ENCODE results near the gene CELF4.

Gene CELF4

DNA sequence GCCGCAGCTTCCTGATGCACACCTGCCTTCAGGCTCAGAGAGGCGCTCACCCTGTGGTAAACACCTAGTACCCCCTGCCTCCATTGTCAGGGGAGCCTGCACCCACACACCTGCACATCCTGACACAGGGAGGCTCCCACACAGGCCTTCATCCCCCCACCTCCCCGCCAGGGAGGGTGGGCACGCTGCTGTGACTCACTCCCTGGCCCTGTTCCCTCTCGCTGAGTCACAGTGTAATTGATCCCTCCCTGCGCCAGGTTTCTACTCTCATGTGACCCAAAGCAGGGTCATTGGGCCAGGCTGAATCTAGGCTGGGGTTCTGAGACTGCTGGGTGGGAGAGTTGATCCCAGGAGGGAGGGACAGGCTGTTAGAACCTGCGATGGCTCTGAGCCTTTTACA lies 8.5 kb upstream of the CELF4 start:
- DNase-seq: peak in 22 of 56 donors; percentile 16 to 73 (median 33)

DNA sequence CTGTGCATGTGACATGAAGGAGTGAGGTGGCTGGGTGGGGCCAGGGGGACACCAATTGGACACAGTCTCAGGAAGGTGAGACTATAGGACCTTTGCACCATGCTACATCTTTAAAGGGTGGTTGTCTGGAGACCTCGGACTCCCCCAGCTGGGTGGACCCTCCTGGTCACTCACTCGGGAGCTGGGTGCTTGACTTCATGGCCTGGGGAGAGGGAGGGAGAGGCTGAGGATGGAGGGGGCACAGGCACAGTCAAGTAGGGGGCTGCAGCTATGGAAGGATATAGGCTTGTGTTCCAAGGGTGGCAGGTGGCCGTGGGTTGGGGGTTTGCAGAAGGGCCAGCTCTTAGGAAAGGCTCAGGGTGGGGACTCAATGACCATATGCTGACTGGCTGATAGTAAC lies 7.1 kb upstream of the CELF4 start:
- no peak for DNase-seq

DNA sequence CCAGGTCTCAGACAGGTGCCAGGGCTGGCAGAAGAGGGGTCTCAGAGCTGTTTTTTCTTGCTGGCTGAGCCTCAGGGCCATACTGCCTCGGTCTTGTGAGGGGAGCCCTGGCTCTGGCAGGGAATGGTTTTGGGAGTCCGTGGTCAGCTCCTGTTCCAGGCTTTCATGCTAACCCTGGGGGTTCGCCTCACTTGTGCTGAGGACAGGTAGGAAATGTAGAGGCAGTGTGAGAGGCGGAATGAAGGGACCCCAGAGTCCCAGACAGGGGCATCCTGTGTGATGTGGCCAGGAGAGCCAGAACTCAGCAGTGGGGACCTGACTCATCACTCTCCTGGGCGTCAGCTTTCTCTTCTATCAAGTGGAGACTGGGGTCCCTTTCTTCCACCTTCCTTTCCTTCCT lies 5.7 kb upstream of the CELF4 start:
- DNase-seq: no peak

DNA sequence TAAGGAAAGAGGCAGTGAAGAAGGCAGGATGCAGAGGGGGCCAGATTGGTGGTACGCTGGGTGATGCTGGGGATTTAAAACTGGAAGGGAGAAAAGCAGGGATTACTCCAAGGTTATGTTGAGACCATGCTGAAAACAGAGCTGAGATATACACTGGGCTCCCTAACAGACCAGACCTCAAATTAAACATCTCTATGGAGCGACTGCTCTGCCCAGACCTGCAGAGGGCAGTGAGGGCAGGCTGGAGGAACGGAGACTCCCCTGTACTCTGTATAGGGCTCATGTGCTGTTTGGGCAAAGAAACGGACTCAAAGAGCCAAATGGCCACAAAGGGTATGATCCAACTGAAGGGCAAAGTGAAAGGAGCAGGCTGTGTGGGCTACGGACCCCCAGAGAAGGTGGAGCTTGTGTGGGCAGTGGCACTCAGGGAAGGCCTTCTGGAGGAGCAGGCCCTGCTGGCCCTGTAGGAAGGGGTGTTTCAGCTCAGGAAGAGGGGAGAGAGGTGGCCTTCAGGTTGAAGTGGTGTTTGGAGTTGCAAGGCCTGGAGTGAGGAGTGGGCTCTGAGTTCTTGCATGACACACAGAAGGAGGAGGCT lies 4.8 kb upstream of the CELF4 start:
- DNase-seq: no peak

DNA sequence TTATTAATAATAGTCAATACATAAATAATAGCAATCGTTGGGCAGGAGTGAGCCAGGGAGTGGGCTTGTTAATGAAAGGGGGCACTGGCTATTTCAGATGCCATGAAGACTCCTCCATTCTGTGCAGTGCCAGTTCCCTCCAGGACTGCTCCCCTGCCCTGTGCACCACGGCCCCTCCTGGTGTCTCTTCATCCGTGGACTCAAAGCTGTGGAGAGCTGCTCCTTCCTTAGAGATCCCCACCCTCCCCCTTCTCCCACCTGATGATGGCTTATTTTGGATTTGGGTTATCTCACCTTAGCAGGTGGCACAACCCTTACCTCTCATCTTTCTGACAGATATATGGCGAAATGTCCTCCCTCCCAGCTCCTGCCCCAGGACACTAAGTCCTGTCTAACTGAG lies 3.1 kb upstream of the CELF4 start:
- DNase-seq: no peak

DNA sequence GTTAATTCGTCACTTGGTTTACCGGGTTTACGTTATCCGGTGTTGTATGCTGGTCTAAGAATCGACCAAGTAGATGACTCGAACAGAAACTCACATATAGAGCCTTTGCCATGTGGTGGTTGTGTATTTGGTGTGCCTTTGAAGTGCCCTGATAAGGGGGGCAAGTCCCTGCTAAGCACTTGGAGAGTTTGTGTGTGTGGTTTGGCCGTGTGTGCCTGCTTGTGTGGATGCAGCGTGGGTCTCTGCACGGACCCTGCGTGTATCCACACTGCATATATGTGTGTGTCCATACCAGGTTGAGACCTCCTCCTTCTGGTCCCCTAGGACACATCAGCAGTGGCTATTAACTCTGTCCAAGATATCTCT lies 2.4 kb upstream of the CELF4 start:
- no peak for DNase-seq

DNA sequence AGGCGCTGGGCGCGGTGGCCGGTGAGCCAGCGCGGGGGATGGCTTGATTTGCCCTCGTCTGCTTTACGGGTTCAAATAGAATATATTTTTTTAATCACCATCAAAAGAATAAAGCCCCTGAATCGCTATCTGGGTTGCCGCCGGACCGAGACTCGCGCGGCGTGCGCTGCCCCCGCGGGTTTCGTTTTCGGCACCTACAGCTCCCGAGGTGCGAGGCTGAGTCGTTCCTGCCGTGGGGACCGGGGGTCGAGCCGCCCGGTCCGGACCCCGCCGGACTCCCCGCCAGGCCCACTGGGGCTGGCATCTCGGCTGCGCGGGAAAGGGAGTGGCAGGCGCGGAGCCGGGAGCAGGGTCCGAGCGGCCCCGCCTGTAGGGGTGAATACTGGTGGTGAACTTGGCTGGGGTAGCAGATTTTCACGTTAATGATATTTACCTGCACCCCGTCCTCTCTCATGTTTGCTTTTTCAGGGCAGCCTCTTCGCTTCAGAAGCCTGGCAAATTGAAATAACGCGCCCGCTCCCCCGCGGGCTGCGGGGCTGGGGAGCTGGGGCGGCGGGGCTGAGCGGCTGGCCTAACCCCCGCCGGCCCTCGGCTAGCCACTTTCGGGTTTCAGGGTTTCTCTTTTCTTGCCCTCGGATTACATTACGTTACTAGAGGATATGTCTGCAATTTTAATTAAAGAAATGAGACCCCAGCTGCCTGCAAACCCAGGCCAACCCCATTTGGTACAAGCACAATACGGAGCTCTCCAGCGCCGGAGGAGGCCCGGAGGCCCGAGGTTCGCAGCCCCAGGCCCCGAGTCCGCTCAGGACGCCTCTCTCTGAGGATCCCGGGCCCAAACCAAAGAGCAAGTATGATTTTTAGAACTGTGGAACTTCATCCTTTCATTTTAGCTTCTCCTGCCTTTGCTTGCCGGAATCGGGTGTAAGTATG lies 1.7 kb upstream of the CELF4 start:
- peak in 5 of 56 donors; percentile 23 to 50 (median 35) for DNase-seq

DNA sequence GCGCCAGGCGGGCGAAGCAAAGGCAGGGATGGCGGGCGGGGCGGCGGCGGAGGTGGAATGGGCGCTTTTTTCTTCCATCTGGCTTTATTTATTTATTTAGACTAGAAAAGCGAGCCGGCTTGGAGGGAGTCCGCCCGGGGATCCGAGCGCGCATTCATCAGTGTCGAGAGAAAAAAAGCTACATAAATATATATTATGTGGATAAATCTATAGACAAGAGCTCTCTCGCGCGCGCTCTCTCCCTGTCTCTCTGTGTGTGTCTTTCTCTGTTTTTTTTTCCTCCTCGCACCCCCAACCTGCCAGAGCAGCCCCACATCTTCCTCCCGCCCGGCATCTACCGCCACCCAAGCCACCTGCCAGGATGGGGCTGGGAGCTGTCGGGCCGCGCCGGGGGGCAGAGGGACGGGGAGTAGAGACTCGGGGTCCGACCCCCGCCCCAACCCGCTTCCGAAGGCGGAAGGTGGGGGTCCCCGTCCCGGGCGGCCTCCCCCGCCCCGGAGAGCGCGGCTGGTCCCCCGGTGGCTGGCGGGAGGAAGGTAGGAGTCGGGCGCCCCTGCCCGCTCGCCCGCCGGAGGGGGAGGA lies 972 bp upstream of the CELF4 start:
- peak in 9 of 56 donors; percentile 53 to 74 (median 62) for DNase-seq

DNA sequence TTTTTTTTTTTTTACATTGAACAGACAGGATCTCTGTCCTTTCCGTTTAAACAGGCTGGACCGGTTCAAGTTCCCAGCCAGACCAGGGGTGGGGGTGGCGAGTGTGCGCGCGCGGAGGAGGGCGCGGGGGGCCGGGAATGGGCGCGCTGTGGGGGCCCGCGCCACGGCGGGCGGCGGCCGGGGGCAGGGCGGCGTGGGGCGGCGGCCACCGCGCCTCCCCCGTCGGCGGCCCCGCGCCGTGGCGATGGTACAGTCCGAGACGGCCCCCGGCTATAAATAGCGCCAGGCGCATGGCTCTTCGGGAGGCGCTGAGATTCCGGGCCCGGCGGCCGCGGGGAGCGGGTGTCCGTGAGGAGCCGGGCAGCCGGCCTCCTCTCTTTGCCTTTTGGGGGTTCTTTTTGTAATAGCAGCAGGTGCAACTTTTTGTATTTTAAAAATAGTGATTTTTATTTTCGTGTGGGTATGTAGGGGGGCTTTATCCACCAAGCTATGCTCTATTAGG lies 430 bp upstream of the CELF4 start:
- peak in 50 of 56 donors; percentile 18 to 85 (median 57) for DNase-seq

DNA sequence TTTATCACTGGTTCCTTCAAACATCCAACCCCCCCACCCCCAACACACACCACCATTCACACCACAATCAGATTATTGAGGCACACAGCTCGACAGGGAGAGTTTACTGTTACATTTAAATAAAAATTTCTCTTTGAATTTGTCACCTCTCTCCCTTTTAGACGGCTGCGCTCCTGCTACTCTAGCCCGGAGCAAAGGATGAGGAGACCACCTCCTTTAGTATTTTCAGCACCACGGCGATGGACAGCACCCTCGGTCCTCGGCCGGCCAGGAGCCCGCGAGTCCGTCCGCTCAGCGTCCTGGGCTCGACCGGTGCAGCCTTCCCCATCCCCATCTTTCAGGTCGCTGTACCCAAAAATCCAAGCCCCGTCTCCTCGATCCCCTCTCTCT lies 892 bp downstream of the CELF4 start:
- peak in 39 of 56 donors; percentile 14 to 71 (median 48) for DNase-seq

DNA sequence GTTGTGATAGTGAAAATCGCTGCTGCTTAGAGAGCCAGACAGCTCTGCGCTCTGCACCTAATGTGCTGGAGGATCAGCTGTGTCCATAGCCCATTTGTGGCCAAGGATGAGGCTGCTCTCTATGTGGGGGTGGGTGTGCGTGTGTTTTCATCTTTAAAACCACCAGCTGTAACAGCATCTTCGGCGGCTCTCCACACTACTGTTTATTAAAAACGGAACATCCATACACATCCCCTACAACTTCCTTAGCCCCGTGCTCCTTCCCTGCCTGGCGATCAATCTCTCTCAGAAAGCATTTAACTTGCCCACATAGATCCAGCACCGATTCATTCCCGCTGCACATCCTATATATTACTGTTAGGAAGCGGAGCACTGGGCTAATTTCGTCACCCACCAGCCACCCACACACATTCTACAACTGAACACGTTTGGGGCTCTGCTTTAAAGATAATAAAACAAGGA lies 1.6 kb downstream of the CELF4 start:
- peak in 3 of 56 donors; percentile 19 to 51 (median 20) for DNase-seq

DNA sequence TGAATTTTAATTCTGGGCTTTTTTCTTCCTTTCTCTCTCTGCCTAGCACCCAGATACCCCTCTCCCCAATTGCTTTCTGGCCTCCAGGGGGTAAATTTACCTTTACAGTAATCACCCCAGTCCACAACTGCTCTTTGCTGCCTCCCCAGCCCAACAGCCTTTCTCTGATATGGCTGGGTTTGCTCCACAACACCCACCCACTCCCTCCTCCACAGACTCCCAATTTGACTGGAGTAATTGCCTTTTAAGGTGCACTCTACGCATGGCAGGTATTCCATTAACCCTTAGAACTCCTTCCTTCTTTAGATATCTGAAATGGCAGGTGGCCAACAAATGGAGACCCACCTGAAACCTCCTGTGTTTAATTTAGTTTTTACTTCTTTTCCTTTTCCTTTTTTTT lies 3.6 kb downstream of the CELF4 start:
- DNase-seq: peak in 5 of 56 donors; percentile 14 to 39 (median 30)

DNA sequence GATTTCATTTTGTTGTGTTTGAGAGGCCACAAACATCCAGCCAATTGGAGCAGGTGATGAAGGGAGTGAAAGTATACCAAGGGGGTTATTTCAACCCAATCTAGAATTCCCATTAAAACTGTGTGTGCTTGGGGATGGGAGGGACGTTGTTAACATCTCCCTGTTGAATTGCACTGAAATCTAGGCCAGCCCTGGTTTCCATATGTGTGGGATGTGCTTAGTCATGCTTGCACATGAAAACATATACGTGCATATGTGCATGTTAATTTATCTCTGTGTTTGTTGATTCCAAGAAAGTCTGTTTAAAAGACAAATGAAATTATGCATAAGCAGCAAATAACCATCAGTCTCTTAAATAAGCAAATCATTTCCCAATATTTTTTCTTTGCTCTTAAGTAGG lies 5.6 kb downstream of the CELF4 start:
- DNase-seq: no peak

DNA sequence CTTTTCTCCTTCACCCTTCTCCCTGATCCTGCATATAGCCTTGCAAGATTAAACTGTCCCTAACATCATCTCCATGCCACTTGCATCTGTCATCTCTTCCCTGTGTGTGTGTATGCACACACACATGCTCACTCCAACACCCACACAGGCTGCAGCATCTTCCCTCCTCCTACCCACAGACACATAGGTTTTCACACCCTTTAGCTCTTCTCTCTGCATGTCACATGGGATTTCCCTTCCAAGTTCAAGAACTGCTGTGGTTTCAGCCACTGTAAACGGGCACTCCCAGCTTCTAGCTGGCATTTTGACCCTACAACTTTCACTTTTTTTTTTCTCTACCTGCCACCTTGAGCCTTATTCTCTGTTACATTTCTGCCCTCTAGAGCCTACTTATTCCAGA lies 6.4 kb downstream of the CELF4 start:
- no peak for DNase-seq

DNA sequence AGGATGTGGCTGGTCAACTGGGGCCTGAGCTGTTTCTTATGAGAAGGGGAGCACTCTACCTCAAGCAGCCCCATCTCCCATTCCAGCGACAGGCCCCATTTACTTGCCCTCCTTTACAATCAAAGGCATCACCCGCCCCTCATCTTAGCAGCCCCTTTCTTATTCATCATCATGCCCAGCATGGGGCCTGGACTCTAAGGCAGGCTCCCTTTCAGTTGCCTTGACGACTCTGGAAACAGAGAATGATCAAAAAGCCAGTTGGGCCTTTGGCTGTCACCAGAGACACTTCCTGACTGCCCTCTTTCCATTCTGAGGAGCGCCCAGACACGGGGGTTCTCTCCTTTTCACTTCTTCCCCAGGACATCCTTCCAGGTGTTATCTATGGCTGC lies 11.2 kb downstream of the CELF4 start:
- no peak for DNase-seq

DNA sequence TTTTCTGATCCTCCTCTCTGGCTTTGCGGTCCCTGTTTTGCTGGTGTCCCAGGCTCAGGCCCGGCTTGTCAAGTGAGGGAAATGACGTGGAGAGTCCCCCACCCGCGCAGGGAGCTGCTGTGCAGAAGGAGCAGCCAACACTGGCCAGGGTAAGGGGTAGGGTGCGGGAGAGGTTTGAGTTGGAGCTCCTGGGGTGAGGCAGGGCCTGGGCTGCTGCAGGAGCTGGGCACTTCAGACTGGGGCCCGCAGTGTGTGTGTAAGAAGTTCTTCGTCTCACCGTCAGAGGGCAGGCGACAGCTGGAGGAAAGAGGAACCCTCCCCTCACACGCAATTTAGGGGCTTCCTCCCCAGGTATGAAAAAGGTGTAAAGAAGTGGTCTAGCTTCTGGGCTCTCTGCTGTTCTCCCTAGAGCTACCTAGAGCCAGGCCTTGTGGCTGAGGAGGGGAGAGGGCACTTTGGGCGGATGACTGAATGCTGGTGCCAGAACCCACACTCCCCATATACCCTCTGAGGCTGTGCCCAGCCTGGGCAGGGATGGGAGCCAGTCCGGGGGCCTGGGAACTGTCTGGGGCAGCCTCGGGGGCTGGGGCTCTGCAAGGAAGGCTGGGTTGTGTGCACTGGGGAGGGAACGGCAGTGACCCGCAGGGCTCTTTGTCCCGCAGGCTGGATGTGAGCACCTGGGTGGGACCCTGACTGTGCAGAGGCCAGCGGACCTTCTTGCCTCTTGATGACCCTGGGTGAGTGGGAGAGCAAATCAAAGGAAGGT lies 11.8 kb downstream of the CELF4 start:
- peak in 1 of 56 donors; percentile 28 for DNase-seq

DNA sequence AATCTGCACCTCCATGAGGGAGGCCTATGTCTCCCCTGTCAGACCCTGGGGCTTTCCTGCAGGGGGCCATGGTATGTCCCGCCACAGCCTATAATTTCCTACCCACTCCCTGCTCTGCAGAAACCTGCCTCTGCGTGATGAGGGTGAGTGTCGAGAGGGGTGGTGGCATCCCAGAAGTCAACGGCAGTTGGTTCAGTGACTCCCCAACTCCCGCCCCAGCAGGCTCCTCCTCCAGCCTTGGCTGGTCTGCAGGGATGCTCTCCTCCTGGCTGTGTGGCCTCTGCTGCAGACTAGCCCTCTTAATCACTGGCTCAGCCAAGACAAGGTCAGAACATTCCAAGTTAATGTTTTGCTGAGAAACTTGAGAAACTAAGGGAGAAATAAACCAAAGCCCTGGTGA lies 13.3 kb downstream of the CELF4 start:
- DNase-seq: peak in 1 of 56 donors; percentile 14

DNA sequence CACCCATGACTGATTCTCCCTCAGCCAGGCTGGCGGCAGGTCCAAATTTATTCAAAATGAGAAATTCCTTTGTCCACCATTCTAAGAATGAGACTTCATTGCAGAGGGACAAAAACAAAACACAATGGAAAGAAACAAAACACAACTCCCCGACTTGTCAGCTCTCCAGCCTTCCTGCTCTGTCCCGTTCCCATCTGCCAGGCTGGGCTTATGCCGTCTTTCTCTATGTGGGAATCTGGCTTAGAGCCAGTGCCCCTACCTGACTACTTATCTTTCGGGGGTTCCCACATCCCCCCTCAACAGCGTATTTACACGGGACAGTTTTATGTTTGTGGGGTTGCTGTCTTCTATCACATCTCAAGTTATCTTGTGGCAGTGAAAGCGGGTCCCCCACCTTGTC lies 13.8 kb downstream of the CELF4 start:
- DNase-seq: no peak

DNA sequence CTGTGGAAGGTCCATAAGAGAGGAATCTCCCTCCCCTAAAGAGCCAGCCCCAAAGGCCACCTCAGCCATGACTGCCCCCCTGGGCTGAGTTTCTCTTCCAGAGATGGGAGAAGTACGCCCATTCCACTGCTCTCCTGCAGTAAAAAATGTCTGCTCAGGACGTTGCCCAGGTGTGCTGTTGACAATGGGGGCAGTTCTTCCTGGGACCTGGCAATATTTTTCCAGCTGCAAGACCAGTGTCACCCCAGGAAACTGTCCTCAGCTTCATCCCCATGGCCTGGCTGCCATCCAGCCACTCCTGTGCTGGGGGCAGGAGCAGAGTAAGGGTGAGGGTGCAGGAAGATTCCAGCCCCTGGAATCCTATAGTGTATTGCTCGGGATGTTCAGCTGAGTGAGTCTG lies 14.3 kb downstream of the CELF4 start:
- DNase-seq: no peak

DNA sequence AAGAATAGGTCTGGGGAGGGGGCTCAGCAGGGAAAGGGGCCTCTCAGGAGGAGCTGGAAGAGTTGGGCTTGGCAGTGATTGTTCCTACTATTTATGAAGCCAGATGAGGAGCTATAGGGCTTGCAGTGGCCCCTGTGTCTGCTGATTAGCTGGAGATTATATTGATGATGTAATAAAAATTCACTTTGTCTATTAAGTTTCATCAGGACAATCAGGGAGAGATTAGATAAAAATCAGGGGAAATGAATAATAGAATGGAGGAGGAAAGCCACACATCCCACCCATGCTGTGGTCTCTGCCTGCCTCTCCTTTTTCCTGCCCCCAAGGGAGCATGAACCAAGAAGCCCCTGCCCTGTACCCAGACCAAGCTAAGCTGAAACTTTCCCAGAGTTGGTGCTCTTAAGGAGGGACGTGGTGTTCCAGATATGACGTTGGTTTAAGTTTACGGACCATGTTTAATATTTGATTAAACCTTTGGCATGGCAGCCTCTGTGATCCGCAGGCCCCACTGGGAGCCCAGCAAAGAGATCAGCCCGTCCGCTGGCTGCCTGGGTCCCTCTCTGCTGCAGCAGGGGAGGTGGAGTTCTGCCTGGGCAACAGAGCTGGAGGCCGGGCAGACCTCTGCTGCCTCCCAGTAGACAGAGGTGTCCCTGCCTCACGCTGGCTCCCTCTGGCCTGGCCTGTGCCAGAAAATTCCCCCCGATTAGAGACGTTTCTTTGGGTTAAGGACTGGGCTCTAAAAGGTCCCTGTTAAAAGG lies 15.3 kb downstream of the CELF4 start:
- no peak for DNase-seq
